IPS-11a (cell line): Measurements from ENCODE around the gene KRT1.

Source experiments
- H3K4me3 ChIP-seq: one replicate; pipeline ENCODE4 v1.5.1; 2013; ENCODE audit warnings: low read depth, low read length, control low read depth

The KRT1 gene

GRCh38 chr12:52699373-52699772 lies 19.2 kb upstream of the KRT1 start:
- H3K4me3 ChIP-seq, result no peak overlapping the region

- no peak overlapping the region for H3K4me3 ChIP-seq
Observed at GRCh38 chr12:52698651-52699340, 18.6 kb upstream of the KRT1 start.

GRCh38 chr12:52697058-52697582 lies 16.9 kb upstream of the KRT1 start:
- H3K4me3 ChIP-seq, result no peak overlapping the region

- H3K4me3 ChIP-seq, result no peak overlapping the region
Observed at GRCh38 chr12:52696588-52696987, 16.4 kb upstream of the KRT1 start.

GRCh38 chr12:52695039-52695438 lies 14.8 kb upstream of the KRT1 start:
- H3K4me3 ChIP-seq, result no peak overlapping the region

- no peak overlapping the region for H3K4me3 ChIP-seq
Observed at GRCh38 chr12:52694151-52694550, 13.9 kb upstream of the KRT1 start.

GRCh38 chr12:52693261-52693660 lies 13.1 kb upstream of the KRT1 start:
- no peak overlapping the region for H3K4me3 ChIP-seq

- no peak overlapping the region for H3K4me3 ChIP-seq
Observed at GRCh38 chr12:52692254-52692653, 12.0 kb upstream of the KRT1 start.

GRCh38 chr12:52691841-52692150 lies 11.6 kb upstream of the KRT1 start:
- no peak overlapping the region for H3K4me3 ChIP-seq

GRCh38 chr12:52691076-52691840 lies 11.1 kb upstream of the KRT1 start:
- peak overlapping the region; percentile 35 for H3K4me3 ChIP-seq

- peak overlapping the region; percentile 35 for H3K4me3 ChIP-seq
Observed at GRCh38 chr12:52690351-52691075, 10.3 kb upstream of the KRT1 start.

- H3K4me3 ChIP-seq, result no peak overlapping the region
Observed at GRCh38 chr12:52689936-52690335, 9.7 kb upstream of the KRT1 start.

GRCh38 chr12:52689239-52689638 lies 9.0 kb upstream of the KRT1 start:
- H3K4me3 ChIP-seq, result no peak overlapping the region

GRCh38 chr12:52688481-52688880 lies 8.3 kb upstream of the KRT1 start:
- no peak overlapping the region for H3K4me3 ChIP-seq

GRCh38 chr12:52687497-52688385 lies 7.5 kb upstream of the KRT1 start:
- H3K4me3 ChIP-seq, result no peak overlapping the region

- H3K4me3 ChIP-seq, result no peak overlapping the region
Observed at GRCh38 chr12:52686756-52687487, 6.7 kb upstream of the KRT1 start.

GRCh38 chr12:52686063-52686462 lies 5.9 kb upstream of the KRT1 start:
- H3K4me3 ChIP-seq, result no peak overlapping the region

- no peak overlapping the region for H3K4me3 ChIP-seq
Observed at GRCh38 chr12:52685406-52685890, 5.2 kb upstream of the KRT1 start.

GRCh38 chr12:52684431-52684830 lies 4.2 kb upstream of the KRT1 start:
- H3K4me3 ChIP-seq, result no peak overlapping the region
